ENCODE measurements around the gene TRAF4.

DNA sequence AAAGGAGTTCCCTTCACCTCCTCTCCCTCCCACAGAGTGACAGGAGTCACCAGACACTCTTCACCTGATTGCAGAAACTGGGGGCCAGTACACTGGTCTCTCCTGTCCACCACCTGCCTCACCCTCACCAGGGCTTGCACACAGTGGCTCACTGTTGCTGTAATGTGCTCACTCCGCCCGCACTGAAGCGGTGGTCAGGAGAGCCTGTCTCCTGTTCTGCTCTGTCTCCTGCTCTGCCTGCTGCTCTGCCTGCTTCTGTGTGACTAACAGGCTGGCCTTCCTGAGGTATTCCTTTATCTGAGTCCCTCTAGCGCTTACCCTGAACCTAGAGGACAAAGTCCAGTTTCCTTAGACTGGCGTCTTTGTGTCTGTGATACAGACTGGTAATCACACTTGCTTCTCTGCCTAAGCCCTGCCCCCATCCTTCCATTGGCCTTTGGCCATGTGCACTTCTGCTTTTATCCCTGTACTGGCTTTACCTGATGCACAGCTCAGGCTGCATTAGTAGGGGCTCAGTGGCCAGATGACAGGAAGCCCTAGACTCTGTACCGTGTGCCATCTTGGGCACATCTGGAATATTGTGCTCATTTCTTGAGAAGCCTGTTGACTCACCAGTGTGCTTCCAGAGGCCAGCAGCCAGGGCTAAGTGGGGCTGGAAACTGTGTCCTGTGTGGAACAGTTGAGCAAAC, 45.4 kb upstream of the TRAF4 start:
- TF ChIP-seq, protein P1, sequence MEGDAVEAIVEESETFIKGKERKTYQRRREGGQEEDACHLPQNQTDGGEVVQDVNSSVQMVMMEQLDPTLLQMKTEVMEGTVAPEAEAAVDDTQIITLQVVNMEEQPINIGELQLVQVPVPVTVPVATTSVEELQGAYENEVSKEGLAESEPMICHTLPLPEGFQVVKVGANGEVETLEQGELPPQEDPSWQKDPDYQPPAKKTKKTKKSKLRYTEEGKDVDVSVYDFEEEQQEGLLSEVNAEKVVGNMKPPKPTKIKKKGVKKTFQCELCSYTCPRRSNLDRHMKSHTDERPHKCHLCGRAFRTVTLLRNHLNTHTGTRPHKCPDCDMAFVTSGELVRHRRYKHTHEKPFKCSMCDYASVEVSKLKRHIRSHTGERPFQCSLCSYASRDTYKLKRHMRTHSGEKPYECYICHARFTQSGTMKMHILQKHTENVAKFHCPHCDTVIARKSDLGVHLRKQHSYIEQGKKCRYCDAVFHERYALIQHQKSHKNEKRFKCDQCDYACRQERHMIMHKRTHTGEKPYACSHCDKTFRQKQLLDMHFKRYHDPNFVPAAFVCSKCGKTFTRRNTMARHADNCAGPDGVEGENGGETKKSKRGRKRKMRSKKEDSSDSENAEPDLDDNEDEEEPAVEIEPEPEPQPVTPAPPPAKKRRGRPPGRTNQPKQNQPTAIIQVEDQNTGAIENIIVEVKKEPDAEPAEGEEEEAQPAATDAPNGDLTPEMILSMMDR (IDR thresholded peaks at IDR 0.05; ENCODE audit: low read length): no peak
- no peak for TF ChIP-seq EZH2 (optimal IDR thresholded peaks at IDR 0.05; ENCODE audit: low read depth, low read length)
